OCI-LY3 (cell line): ENCODE results near the gene ADGRG2.

Source experiments
- CTCF ChIP-seq: fragments of 200-600, 300-600 bp; sonication (generic); IDR thresholded peaks from 2 replicates; pipeline ENCODE4 v1.5.1; 2014; ENCODE audit warnings: antibody characterized with exemption, low read length, low read depth
- EZH2phosphoT487 ChIP-seq: fragments of 200-600 bp; shearing (Covaris generic); IDR thresholded peaks from 2 replicates; pipeline ENCODE4 v1.6.1; 2018; ENCODE audit warnings: antibody characterized with exemption, mixed run types, low read depth

GRCh38 chrX:19133784-19134183 is 11.5 kb upstream of the ADGRG2 start:
- TF ChIP-seq CTCF: no peak
- TF ChIP-seq EZH2phosphoT487: no peak
